ENCODE results near the gene MYO1C.

The MYO1C gene

GRCh38 chr17:1414634-1415033 is 77.9 kb downstream of the MYO1C start:
- Histone ChIP-seq H3K4me3 (ENCODE audit: low read length in 2 of 2) (no peak overlapping the region), H3K27me3 (ENCODE audit: control insufficient read depth in 2 of 2, insufficient read depth in 2 of 2, low read length in 2 of 2) (no peaks in the 10 kb centered on the region), H3K9ac (ENCODE audit: low read depth in 1 of 2, low read length in 2 of 2) (no peak overlapping the region), H3K27ac (ENCODE audit: low read depth in 2 of 2, low read length in 2 of 2) (no peak overlapping the region), H3K9me3 (ENCODE audit: control insufficient read depth in 2 of 2, low read length in 2 of 2) (no peaks in the 10 kb centered on the region), H3K36me3 (ENCODE audit: control insufficient read depth in 2 of 2, insufficient read depth in 2 of 2, low read length in 2 of 2) (peaks cover 0 to 3% of the 10 kb centered on the region in 2 donors), H3K4me1 (ENCODE audit: control insufficient read depth in 2 of 2, insufficient read depth in 2 of 2, low read length in 2 of 2) (peaks cover 0 to 4% of the 10 kb centered on the region in 2 donors)

Data from mucosa of rectum (tissue), 2 donors.